GM21515 (cell line): ENCODE results near the gene TRIM59.

ENCODE experiments used
- ATAC-seq: cut with Tn5 transposase; IDR thresholded peaks from one replicate; pipeline ENCODE4 v1.9.1; 2021; ENCODE audit not compliant: unreplicated experiment

TRIM59 gene, protein sequence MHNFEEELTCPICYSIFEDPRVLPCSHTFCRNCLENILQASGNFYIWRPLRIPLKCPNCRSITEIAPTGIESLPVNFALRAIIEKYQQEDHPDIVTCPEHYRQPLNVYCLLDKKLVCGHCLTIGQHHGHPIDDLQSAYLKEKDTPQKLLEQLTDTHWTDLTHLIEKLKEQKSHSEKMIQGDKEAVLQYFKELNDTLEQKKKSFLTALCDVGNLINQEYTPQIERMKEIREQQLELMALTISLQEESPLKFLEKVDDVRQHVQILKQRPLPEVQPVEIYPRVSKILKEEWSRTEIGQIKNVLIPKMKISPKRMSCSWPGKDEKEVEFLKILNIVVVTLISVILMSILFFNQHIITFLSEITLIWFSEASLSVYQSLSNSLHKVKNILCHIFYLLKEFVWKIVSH

DNA sequence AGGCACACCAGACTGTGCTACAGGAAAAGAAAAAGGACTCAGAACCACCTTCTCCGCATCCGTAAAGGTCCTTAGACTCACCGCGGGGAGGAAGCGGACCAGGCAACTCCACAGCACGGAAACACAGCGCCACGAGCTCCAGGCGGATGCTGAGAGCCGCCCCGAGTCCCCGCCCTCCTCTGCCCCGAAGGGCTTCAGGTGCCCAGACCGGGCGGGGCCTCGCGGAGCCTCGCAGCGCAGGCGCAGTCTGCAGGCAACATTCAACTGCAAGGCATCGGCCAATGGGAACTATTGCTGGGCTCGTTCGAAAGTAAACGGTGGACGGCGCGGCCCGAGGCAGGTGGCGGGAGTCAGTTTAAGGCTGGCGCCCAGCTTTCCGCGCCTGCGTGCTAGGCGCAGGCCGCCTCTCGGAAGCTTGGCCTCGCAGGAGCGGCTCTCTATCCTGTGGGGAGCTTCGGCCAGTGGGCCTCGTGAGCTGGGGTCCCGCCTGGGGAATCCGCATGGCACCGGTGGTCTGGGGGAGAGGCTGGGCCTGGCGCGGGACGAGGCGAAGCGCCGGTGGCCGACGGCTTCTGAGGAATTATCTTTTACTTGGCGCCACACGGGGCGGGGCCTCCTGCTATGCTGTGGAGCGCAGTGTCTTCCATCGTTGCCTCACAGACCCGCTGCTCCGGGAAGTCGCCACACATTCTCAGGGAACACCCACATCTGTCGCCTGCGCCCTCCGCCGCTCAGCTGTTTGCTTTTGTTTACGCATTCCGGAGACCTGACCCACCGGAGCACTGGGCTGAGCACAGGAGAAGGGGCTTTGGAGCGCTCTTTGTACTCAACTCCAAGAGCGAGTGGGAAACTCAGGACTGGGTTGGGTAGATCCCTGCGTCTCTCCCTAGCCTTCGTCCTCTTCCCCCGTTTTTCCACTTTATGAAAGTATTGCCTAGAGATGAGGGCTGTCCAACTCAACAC, at the start of gene TRIM59:
Gene TRIM59 (minus strand): TSS at position 151 of the 963 bp plus-strand sequence. CDS start 10,603 bp downstream, outside the sequence.
- ATAC-seq, result peak; percentile 92

DNA sequence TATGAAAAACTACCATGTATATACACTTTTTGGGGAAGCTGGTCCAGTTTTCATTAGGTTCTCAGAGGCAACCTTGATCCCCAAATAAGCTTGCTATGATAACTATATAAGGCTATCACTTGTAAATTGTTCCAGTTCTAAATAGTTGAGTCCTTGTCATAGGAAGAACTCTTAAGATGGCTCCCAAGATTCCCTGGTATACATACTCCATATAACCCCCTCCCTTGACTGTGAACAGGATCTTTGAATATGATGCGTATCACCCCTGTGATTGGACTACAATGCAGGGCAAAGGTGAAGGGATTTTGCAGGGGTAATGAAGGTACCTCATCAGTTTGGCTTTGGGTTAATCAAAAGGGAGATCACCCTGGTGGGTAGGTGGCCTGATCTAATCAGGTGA, 48.6 kb upstream of the TRIM59 start:
- no peak for ATAC-seq

DNA sequence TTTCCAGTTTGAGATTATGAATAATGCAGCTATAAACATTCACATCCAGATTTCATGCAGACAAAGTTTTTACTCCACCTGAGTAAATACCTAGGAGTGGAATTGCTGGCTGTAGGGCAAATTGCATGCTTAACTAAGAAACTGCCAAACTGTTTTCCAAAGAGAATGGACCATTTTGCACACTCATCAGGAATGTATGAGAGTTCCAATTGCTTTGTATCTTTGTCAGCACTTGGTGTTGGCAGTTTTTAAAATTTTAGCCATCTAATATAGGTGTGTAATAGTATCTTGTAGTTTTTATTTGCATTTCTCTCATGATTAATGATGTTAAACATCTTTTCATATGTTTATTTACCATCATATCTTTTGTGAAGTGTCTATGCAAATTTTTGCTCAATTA, 40.6 kb upstream of the TRIM59 start:
- no peak for ATAC-seq

DNA sequence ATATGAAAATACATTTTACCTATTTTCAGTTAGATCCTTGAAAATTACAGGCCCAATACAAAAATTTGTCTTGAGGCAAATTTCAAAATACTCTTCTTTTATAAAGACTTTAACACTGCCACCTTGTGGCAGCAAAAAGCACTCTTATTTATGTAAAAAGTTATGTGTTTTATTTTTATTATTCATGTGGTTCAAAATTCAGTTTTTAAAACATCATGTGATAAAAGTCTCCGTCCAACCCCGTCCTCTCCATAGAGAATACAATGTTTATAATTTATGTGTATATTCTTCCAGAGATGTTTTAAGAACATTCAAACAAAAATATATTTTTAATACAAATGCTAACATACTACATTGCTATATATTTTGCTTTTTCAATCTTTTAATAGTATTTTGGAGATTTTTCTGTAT, 36.9 kb upstream of the TRIM59 start:
- no peak for ATAC-seq

DNA sequence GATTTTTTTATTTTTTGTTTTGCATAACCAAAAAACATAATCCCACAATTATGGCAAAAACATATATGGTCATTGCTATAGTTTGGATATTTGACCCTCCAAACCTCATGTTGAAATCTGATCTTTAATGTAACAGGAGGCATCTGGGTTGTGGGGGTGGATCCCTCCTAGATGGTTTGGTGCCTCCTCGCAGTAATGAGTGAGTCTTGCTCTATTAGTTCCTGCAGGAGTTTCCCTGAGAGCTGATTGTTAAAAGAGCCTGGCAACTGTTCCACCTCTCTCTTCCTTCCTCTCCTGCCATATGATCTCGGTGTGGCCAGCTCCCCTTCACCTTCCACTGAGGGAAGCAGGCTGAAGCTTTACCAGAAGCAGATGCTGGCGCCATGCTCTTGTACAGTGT, 33.2 kb upstream of the TRIM59 start:
- ATAC-seq, result no peak

DNA sequence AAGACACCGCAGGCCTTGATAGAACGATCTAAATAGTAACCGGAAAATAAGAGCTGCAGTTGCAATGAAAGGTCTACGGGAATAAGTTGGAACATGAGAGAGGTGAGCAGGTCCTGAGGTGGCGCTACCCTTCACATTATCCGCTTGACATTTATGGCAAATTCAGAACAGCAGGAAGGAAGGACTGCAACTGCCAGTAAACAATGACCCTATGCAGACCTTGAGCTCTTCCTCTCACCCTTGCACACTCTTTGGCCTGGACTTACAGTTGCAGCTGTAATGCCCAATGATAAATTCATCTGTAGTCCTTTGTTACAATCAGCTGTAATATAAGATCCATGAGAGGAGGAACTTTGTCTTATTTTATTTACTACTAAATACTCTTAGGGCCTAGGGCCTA, 32.3 kb upstream of the TRIM59 start:
- no peak for ATAC-seq

DNA sequence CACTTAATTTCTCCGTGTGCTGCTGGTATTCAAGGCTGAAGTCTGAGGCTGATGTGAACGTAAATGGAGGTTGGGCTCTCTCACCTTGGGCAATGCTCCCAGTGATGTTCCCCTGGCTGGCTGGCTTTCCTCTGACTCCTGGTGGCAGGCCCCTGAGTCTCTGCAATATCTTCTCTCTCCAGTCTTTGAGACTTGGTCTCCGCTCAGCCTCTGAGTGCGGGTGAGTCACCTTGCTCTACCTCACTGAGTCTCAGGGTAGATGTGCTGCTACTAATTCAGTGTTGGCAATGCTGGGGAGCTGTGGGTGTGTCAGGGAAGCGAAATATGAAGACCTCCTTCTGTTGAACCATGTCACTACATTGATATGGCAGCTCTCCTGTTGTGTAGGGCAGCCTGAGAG, 31.3 kb upstream of the TRIM59 start:
- ATAC-seq, result no peak

DNA sequence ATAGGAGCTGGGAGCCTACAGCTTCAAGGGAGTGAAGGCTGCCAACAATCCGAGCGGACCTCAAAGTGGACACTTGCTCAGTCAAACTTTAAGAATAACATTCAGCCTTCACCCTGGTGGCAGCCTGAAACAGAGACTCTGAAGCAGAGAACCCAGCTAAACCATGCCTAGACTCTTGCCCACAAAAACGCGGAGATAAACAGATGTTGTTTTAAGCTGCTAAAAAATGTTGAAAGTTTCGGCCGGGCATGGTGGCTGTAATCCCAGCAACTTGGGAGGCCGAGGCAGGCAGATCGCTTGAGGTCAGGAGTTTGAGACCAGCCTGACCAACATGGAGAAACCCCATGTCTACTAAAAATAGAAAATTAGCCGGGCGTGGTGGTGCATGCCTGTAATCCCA, 29.8 kb upstream of the TRIM59 start:
- no peak for ATAC-seq

DNA sequence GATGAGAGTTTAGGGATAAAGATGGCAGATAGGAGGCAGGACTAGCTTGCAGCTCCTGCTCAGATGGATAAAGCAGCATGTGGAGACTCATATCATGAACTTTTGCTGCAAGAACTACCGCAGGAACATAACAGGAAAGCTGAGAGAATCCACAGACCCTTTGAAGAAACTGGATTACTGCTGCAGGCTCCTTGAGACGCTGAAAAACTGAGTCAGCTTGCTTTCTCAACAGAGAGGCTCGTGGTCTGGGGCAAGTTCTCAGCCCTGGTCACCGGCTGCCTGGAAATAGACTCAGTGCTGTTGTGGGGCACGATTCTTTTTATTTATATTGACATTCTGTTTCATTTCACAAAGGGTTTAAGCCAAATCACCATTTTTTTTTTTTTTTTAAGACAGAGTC, 28.8 kb upstream of the TRIM59 start:
- no peak for ATAC-seq

DNA sequence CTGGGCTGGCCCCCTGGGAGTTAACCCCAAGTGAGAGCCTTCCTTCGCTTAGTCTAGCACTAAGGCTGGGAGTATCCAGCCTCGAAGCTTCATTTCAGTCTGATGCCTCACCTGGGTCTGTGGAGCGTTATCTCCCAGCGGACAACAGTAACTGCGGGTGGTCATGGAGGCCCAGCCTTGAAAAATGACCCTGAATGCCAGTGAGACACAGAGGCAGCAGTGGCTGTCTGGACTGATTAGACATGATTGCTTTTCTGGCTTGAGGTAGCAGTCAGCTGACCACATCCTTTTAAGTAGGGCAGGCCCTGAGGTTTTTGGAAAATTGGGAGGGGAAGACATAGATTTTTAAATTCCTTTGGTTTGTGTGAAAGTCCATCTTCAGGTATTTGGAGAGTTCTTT, 28.2 kb upstream of the TRIM59 start:
- ATAC-seq, result no peak

DNA sequence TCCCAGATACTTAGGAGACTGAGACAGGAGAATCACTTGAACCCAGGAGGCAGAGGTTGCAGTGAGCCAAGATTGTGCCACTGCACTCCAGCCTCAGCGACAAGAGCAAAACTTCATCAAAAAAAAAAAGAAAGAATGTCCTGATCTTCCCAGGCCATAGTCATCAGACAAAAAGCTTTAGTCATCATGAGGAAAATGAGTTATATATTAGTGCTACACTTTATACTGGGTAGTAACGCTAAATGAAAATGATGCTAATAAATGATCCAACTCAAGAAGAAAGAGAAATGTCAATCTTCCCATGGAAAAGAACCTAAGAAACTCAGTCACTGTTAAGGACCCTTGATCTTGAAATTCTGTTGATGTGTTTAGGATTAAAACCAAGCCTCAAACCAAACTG, 26.3 kb upstream of the TRIM59 start:
- ATAC-seq, result no peak

DNA sequence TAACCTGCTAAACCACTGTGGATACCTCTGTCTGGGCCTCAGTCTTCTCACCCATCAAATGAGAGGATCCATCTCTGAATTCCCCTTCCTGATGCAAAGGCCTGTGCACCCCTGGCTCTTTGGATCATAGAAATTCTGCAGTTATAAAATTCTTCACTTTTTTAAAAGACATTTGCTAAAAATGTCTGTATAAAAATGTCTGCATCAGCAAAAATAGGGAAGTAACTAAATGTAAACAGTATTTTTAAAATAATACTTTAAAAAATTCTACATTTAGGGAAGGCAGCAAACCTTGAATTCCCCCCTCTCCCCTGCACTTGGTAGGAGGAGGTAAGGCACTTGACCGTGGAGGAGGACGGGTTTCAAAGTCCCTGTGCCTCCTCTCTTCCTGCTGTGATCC, 25.6 kb upstream of the TRIM59 start:
- ATAC-seq, result no peak

DNA sequence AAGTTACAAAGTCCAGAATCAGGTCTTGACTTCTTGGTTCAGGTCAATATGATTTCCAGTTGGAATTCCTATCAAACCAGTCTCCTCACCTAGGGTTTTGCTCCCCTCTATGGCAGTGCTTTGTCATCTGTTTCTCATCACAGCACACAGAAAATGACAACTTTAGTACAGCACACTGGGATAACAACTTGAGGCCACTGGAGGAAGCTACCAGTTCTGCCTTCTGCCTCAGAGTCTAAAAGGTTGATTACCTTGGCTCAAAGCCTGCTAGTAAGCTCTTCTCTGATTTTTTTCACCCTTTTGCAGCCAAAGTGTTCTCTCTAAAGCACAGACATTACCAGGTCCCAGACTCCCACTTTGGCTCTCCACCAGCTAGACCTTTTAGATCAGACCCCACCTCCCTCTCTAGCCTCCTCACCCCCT, 24.8 kb upstream of the TRIM59 start:
- ATAC-seq, result no peak

DNA sequence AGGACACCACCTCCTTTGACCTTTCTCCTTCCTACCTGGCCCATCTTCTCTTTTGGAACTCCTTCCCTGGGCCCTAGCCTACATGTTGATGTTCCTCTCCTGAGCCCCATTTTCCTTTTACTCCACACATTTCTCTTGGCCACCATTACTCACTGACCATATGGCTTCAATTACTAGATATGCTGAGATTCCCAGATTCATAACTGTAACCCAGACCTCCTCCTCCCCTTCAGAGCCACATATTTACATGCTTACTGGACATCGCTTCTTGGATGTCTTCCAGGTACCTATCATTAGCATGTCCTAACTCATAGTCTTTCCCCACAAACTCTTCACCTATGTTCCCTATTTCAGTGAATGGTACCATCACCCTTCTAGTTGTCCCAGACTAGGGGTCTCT, 24.4 kb upstream of the TRIM59 start:
- no peak for ATAC-seq

DNA sequence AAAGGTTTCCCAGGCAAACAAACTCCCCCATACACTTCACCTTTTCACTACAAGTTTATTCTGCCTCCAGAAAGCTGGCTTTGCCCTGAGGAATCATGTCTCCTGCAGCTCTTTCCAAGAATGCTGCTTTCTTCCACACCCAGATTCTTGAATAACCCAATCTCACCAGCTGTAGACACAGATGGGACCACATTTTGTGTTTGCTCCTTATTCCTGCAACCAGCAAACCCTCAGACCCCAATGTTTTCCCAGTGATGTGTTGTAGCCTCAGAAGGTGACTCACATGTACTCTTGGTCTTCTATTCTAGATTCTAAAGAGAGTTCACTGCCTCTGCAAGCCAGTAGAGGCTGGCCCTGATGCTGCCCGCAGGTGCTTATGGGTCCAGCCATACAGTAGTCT, 23.6 kb upstream of the TRIM59 start:
- ATAC-seq, result no peak

DNA sequence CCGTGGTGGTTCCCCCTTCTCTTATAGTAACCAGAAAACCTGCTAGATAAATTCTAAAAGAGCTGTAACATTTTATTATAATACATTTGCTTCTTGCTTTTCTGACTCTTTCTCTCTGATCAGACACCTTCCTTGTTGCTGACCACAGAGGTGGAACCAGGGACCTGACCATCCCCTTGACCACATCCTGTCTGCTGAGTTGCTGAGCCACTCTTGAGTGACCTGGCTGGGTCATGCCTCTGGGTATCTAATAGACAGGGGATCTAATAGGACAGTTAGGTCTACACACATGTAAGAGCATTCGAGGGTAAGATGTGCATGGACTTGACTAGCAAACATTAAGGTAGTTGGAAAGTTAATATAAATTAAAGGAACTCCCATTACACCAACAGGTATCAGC, 22.8 kb upstream of the TRIM59 start:
- ATAC-seq, result no peak

DNA sequence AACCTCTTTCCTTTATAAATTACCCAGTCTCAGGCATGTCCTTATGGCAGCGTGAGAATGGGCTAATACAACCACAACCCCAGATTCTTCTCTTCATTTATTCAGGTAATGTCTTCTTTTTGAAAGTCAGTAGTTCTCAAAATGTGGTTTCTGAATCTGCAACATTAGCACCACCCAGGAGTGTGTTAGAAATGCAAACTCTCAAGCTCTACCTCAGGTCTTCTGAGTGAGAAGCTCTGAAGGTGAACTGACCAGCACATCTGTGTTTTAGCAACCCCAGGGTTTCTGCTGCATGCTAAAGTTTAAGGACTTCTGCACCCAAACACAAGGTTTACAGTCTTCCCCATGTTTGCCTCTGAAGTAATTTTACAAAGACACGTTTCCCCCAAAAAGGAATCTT, 22.3 kb upstream of the TRIM59 start:
- no peak for ATAC-seq

DNA sequence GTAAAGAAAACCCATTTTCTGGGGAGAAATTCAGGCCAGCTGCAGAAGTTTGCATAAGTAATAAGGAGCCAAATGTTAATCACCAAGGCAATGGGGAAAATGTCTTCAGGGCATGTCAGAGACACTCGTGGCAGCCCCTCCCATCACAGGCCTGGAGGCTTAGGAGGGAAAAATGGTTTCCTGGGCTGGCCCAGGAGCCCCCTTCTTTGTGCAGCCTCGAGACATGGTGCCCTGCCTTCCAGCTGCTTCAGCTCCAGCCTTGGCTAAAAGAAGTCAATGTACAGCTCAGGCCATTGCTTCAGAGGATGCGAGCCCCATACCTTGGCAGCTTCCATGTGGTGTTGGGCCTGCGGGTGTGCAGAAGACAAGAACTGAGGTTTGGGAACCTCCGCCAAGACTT, 20.6 kb upstream of the TRIM59 start:
- no peak for ATAC-seq

DNA sequence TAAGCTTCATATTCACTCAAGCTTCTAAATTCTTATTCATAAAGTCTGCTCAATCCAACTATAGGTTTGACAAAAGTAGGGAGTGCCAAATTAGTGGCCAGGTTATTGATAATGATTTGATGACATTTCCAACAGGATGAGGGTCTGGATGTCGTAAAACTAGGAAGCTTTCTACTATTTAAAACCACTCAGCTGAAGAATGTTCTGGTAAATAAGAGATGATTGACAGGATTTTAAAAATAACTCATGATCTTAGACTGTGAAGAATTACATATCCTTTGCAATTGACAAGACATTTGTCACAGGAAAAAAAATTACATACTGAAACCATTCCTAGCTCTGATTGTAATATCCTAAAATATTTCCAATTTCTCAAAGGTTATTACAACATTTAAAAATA, 15.4 kb upstream of the TRIM59 start:
- no peak for ATAC-seq

DNA sequence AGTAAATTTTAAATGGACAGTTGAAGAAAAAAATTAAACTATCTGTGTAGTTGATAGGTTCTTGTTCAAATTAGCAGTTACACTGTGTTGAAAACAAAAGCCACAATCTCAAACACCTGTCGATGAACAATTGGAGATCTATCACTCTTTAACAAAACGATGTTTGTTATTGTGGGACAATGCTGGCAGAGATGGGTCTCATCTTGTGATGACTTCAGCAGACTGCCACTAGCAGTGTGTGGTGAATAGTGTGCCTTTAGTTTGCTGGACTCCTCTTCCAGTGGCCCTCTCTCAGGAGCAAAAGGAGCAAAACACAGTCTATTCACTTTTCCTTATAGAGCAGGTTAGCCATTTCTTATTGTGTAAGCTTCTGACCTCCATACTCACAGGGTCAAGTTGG, 14.7 kb upstream of the TRIM59 start:
- ATAC-seq, result no peak

DNA sequence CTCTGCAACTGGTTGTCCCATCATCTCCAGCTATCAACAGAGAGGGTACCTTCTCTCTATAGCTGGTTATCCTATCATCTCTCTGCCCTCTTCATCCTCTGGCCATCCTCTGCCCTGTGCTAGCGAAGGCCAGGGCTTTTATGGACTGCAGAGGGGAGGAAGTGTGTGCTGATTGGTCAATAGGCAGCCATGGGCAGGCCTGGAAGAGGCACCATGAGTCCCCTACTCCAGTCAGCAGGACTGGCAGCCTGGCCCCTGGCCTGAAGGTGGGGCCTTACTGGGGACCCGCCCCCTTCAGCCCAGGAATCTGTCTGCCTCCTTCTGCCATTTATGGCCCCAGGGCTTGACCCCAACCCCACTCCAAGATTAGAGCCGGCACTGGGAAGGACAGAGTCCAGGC, 10.4 kb upstream of the TRIM59 start:
- ATAC-seq, result no peak

DNA sequence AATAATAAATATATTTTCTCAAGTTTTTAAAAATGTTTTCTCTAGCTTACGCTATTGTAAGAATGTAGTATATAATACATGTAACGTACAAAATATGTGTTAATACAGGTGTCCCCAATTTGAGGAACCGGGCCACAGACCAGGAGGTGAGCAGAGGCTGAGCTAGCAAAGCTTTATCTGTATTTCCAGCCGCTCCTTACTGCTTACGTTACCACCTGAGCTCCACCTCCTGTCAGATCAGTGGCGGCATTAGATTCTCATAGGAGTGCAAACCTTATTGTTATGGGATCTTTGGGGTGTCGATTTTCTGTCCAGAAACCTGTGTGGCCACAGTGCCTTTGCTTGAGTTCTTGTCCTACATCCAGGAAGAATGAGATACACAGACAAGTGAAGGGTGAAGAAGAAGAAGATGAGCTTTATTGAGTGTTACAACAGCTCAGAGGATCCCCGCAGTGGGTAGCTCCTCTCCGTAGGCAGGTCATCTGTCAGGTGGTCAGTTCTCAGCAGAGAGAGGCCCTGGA, 9.9 kb upstream of the TRIM59 start:
- ATAC-seq, result no peak
